ENCODE measurements around the gene NKX2-1. TPM values are rescaled to one million over a fixed set of nuclear protein-coding genes. Genes with fewer than 3 reads are reported as not detected.

The NKX2-1 gene
- total RNA-seq, 2 donors from 2014 or later: not detected

DNA sequence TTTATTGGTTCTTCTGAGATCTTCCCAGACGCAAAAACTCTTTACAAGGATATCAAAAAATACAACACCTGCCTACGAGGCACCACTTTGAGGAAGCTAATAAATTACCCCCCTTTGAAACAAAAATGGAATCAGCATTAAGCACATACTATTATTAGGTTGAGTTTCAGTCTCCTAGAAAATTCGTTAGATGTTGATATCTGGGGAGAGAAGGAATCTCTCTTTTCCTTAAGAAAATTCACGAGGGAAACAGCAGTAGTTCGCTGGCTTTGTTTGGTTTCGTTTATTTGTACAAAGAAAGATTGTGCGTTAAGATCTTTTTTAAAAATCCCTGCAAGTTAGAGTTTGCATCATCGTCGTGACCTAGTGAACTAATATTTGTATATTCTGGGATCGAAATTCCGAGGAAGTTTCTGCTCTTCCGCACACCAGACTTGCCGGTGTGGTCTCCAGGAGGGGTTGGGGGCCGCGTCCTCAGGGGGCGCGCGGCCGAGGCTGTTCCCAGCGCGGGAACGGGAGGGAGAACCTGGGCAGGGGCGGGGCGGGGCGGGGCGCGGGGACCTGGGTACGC is 12.1 kb downstream of the NKX2-1 start:
- no peaks in the 10 kb centered on the region for H3K36me3 ChIP-seq
- no peak for DNase-seq (ENCODE audit: low spot score)
- no peaks in the 10 kb centered on the region for H3K9me3 ChIP-seq
- H3K4me3 ChIP-seq: no peak overlapping the region
- peaks cover 0 to 15% of the 10 kb centered on the region in 2 donors for H3K4me1 ChIP-seq
- TF ChIP-seq, protein P1, sequence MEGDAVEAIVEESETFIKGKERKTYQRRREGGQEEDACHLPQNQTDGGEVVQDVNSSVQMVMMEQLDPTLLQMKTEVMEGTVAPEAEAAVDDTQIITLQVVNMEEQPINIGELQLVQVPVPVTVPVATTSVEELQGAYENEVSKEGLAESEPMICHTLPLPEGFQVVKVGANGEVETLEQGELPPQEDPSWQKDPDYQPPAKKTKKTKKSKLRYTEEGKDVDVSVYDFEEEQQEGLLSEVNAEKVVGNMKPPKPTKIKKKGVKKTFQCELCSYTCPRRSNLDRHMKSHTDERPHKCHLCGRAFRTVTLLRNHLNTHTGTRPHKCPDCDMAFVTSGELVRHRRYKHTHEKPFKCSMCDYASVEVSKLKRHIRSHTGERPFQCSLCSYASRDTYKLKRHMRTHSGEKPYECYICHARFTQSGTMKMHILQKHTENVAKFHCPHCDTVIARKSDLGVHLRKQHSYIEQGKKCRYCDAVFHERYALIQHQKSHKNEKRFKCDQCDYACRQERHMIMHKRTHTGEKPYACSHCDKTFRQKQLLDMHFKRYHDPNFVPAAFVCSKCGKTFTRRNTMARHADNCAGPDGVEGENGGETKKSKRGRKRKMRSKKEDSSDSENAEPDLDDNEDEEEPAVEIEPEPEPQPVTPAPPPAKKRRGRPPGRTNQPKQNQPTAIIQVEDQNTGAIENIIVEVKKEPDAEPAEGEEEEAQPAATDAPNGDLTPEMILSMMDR (IDR thresholded peaks at IDR 0.05): no peak
- H3K27ac ChIP-seq: no peak overlapping the region
- peaks cover 39 to 74% of the 10 kb centered on the region in 2 donors for H3K27me3 ChIP-seq

DNA sequence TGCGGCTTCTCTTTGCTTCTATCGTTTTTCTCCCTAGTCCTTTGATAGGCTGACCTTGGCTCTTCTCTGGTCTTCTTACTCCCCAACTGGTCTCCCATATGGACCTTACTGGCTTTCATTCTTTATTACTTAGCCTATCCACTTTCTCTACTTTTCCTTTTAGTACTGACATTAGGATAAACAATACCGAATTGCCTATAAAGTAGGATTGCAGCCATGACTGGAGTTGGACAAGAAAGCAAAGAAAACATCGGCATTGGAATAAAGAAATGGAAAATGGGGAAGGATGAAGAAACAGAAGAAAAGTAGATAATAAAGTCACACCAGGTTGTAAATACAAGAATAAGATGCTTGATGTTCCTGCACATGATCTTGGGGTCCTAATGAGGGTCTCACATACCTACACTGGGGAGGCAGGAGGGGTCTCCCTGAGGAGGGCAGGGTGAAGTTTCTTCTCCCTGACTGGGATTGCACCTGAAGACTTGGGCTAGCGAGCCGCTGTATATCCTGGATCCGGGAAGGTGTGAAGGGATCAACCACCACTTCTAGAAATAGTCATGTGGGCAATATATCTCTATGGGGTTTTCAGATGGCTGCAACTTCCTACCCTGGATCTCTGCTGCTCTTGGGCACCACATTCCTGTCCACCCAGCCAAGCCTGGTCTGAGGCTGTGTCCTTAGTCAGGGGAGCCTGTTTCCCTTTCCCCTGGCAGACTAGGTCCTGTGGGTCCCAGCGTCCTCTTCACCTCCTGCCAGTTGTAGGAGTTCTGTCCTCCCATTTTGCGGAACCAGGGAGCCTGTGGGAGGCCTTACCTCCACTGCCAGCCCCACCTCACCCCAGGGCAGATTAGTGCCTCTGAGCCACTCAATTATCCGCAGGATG is 13.1 kb downstream of the NKX2-1 start:
- H3K4me1 ChIP-seq: peaks cover 0 to 15% of the 10 kb centered on the region in 2 donors
- DNase-seq (ENCODE audit: low spot score): no peak
- peaks cover 31 to 71% of the 10 kb centered on the region in 2 donors for H3K27me3 ChIP-seq
- no peaks in the 10 kb centered on the region for H3K9me3 ChIP-seq
- no peak overlapping the region for H3K27ac ChIP-seq
- TF ChIP-seq, protein P1 (IDR thresholded peaks at IDR 0.05): no peak
- no peak overlapping the region for H3K4me3 ChIP-seq
- no peaks in the 10 kb centered on the region for H3K36me3 ChIP-seq

DNA sequence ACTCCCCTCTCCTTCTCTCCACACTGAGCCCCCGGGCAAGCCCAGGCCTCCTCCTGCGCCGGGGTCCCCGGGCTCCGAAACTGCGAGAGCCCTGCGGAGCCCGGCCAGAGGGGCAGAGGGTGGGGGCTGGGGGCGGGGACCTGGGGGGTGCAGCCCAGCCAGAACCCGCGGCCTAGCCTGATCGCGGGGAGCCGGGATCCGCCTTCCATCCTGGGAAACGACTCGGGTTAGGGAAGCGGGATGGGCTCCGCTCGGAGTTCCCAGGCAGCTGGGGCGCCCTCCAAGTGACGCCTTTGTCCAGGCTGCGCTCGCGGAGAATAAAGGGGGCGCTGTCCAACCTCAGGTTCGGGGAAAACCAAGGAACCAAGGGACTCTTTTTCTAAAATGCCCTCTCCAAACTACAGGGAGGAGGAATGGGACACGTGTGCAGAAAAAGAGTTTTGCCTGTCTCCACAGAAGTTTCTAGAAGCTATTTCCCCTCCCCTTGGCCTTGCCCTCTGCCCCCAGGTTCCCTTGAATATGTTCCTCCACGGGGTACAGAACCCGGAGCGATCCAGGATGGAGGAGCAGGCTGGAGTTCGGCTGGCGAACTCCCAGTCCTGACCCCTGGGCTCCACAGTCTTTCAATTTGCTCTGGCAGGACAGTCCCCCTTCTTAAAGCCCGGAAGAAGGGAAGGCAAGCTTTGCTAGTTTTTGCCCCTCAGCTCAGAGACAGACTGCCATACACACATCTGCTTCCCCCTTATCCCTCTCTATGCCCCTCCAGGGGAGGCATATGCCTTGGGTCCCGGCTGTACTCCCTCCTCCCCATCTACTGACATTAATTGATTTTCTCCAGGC is 13.9 kb downstream of the NKX2-1 start:
- Histone ChIP-seq H3K4me3 (no peak overlapping the region), H3K36me3 (no peaks in the 10 kb centered on the region), H3K9me3 (no peaks in the 10 kb centered on the region), H3K27ac (no peak overlapping the region), H3K27me3 (peaks cover 28 to 66% of the 10 kb centered on the region in 2 donors), H3K4me1 (peaks cover 0 to 15% of the 10 kb centered on the region in 2 donors)
- TF ChIP-seq, protein P1 (IDR thresholded peaks at IDR 0.05): no peak
- no peak for DNase-seq (ENCODE audit: low spot score)

DNA sequence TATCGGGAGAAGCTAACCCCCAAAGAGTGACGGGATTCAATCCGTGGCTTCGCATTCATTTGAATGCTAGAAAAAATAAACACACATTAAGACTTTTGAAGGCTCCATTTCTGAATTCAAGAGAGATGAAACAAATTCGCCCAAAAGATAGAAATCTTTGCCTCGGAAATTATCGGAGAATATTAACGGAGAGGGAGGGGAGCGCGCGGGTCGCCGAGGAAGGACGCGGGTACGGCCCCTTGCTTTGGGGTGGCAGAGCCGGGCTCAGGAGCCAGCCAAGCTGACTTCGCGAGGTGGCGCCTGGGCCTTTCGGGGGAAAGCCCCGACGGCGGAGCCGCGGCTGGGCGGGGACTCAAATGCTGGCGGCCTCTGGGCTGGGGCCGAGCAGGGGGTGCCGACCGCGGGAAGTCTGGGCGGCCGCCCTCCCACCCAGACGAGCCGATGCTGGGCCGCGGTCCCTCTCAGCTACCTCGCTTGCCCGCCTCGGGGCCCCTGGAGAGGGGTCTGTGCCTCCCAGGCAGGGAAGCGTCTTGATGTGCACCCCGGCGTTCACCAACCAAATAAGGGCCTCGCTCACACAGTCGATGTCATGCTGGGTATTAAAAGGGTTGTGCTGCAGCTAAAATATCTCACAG is 14.7 kb downstream of the NKX2-1 start:
- peak; percentile 42 for DNase-seq (ENCODE audit: low spot score)
- H3K27me3 ChIP-seq: peaks cover 28 to 62% of the 10 kb centered on the region in 2 donors
- no peak overlapping the region for H3K27ac ChIP-seq
- TF ChIP-seq, protein P1 (IDR thresholded peaks at IDR 0.05): no peak
- H3K9me3 ChIP-seq: no peaks in the 10 kb centered on the region
- no peaks in the 10 kb centered on the region for H3K36me3 ChIP-seq
- H3K4me1 ChIP-seq: peaks cover 0 to 15% of the 10 kb centered on the region in 2 donors
- no peak overlapping the region for H3K4me3 ChIP-seq

DNA sequence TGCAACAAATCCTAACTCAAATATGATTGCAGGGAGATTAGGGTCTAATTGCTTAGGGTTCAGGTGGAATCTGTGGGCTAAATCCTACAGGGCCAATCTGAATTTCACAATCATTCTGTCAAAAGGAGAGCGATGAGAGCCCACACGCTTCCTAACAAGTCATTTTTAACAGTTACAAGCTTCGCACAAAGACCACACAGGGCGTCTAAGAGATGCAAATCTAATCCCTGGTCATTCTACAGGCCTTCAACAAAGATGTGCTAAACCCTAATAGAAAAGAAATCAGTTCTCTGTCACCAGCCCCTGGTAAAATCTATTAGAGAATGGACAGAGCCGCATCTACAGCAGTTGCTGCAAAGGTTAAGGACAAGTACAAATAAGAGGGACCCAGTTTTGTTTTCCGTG is 15.3 kb downstream of the NKX2-1 start:
- Histone ChIP-seq H3K4me1 (peaks cover 0 to 15% of the 10 kb centered on the region in 2 donors), H3K27me3 (peaks cover 24 to 57% of the 10 kb centered on the region in 2 donors), H3K36me3 (no peaks in the 10 kb centered on the region), H3K9me3 (no peaks in the 10 kb centered on the region), H3K4me3 (no peak overlapping the region), H3K27ac (no peak overlapping the region)
- DNase-seq (ENCODE audit: low spot score): no peak
- TF ChIP-seq, protein P1 (IDR thresholded peaks at IDR 0.05): no peak

Measured in right atrium auricular region (tissue), 2 donors.